ENCODE data around the gene PTPRR.

PTPRR gene

DNA sequence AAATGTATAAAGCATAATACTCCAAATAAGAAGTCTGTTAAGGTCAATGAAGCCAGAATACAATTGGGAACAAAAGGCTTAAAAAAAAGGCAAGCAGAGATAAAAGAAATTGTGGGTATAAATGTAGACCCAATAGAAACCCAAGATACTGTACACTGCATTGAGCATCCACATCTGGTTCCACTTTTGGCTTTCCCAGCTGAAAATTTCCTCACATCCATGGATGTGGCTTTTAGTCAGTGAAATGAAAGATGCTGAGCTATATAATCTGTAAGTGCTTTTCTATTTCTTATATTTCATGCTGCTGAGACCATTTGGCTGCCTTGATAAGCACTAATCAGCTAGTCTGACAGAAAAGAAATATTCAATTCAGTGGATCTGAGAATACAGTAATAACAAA lies 83.5 kb downstream of the PTPRR start:
- Mint-ChIP-seq H3K36me3 (ENCODE audit: low read depth) (no peaks in the 10 kb centered on the region), H3K27me3 (no peaks in the 10 kb centered on the region), H3K4me3 (no peak overlapping the region), H3K4me1 (ENCODE audit: low read depth) (no peaks in the 10 kb centered on the region), H3K9me3 (no peaks in the 10 kb centered on the region), H3K27ac (no peak overlapping the region)

DNA sequence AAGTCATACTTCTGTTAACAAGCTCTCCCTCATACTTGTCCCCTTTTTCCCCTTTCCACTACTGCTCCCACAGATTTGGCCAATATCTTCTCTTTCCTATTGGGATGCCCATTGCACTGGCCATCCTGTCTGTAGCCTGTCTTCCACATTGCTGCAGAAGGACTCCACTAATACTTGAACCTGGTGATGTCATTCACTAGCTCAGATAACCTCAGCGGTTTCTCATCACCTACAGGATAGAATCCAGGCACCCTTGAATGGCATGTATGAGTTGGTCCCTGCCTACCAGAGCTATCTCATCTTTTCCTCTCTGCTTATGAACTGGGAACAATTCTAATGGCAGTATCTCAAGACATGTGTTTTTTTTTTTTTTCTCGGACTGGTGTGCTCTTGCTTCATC lies 84.6 kb downstream of the PTPRR start:
- H3K27ac Mint-ChIP-seq, result no peak overlapping the region
- H3K4me1 Mint-ChIP-seq (ENCODE audit: low read depth), result no peaks in the 10 kb centered on the region
- no peaks in the 10 kb centered on the region for H3K27me3 Mint-ChIP-seq
- no peaks in the 10 kb centered on the region for H3K9me3 Mint-ChIP-seq
- no peak overlapping the region for H3K4me3 Mint-ChIP-seq
- no peaks in the 10 kb centered on the region for H3K36me3 Mint-ChIP-seq (ENCODE audit: low read depth)

DNA sequence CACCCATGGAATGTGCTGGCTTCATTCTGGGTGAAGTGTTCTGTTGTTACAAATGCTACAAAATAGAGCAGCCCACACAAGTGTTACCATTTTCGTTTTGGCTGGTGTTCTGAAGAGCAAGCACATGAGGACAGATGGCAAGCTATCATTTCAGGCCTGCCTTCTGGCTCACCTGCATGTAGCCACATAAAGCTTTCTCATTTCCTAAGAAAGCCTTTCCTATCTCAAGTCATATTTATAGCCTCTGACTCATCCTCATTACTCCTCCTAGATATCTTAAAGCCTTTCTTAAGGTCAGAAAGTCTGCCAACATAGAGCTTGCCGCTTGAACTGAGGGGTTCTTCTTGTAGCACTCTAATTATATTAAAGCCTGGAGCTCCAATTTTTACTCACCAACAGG lies 89.0 kb downstream of the PTPRR start:
- no peaks in the 10 kb centered on the region for H3K9me3 Mint-ChIP-seq
- no peaks in the 10 kb centered on the region for H3K36me3 Mint-ChIP-seq (ENCODE audit: low read depth)
- H3K27me3 Mint-ChIP-seq, result no peaks in the 10 kb centered on the region
- H3K27ac Mint-ChIP-seq, result no peak overlapping the region
- H3K4me1 Mint-ChIP-seq (ENCODE audit: low read depth), result no peaks in the 10 kb centered on the region
- H3K4me3 Mint-ChIP-seq, result no peak overlapping the region

DNA sequence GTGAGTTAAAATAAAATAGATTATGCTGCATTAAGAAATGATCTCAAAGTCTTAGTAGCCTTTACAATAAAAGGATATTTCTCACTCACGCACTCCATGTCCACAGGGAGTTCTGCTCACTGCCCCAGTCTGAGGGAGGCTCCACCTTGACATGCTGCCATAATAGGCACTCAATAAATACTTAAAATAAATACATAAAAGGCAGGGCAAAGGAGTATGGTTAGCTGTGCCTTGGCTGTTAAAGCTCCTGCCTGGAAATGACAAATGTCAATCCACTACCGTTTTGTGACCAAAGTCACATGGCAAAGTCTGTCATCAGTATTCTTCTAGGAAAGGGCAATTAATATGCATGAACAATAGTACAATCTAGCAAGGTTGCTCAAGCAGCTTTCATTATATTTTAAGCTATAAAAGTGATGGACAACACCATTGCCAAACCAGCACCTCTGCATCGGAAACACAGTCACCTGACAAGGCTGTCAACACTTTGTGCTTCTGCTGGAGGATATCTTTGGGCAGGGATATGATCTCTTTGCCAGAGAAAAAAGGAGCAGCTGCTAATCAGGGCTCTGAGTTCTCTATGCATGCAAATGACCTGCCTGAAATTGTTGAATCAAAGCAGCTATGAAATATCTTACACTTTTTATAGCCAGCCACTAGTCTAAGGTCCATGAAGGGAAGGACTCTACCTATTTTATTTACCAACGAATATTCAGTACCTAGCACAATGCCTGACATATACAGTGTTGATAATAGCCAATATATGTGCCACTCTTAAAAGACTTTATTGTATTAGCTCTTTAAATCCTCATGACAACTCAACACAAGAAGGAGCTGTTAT lies 90.1 kb downstream of the PTPRR start:
- no peaks in the 10 kb centered on the region for H3K4me1 Mint-ChIP-seq (ENCODE audit: low read depth)
- no peak overlapping the region for H3K4me3 Mint-ChIP-seq
- H3K36me3 Mint-ChIP-seq (ENCODE audit: low read depth), result no peaks in the 10 kb centered on the region
- no peak overlapping the region for H3K27ac Mint-ChIP-seq
- H3K9me3 Mint-ChIP-seq, result no peaks in the 10 kb centered on the region
- no peaks in the 10 kb centered on the region for H3K27me3 Mint-ChIP-seq

DNA sequence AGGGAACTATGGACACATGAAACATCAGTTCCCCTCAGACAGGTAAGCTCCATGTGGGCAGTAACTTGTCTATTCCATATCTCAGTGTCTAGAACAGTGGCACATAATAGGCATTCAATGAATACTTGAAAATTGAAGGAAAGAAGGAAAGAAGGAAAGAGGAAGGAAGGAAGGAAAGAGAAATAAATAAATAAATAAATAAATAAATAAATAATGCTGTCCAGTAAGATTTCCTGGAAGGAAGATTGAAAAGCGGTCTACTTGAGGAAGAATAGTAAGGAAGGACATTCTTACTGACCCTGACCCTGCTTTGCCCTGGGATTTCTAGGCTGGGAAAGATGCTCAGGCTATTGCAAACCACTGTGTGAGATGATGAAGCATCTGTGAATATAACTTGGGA lies 91.5 kb downstream of the PTPRR start:
- Mint-ChIP-seq H3K27me3 (no peaks in the 10 kb centered on the region), H3K9me3 (no peaks in the 10 kb centered on the region), H3K4me1 (ENCODE audit: low read depth) (no peaks in the 10 kb centered on the region), H3K4me3 (no peak overlapping the region), H3K27ac (no peak overlapping the region), H3K36me3 (ENCODE audit: low read depth) (no peaks in the 10 kb centered on the region)

DNA sequence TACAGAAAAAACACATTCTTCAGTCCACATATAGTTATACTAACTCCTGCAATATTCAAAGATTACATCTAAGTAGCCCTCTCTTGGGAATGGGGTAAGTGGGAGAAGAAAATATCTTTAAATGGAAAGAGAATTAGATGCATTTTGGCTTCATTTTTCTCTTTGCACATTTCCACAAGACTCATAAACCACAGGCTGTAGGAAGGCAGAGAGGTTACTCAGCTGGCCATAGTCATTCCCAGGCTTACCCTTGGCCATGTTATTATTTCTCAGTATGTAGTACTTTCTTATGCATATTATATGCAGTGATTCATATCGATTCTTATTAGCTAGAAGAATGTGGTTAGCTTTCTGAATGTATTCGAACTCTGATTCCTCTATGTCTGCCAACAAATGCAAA lies 92.2 kb downstream of the PTPRR start:
- H3K27ac Mint-ChIP-seq, result no peak overlapping the region
- H3K4me3 Mint-ChIP-seq, result no peak overlapping the region
- no peaks in the 10 kb centered on the region for H3K27me3 Mint-ChIP-seq
- no peaks in the 10 kb centered on the region for H3K36me3 Mint-ChIP-seq (ENCODE audit: low read depth)
- no peaks in the 10 kb centered on the region for H3K4me1 Mint-ChIP-seq (ENCODE audit: low read depth)
- no peaks in the 10 kb centered on the region for H3K9me3 Mint-ChIP-seq

DNA sequence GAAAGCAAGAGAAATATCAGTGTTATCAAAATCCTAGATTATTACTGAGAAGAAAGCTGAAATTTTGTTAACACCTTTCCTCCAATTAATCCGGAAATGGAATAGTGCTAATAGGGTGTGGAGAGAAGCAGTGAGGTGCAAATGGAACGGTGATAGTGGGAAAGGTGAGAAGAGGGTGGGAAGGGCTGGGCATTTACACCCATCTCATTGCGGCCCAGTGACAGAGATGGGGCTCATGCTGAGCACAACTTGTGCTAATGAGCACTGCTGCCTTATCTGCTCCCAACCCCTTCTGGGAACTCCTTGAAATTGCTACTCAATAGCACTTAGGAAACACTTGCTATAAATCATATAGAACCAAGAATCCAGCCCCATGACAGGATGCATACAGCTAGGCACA lies 94.4 kb downstream of the PTPRR start:
- Mint-ChIP-seq H3K36me3 (ENCODE audit: low read depth) (no peaks in the 10 kb centered on the region), H3K9me3 (no peaks in the 10 kb centered on the region), H3K4me3 (no peak overlapping the region), H3K27ac (no peak overlapping the region), H3K4me1 (ENCODE audit: low read depth) (no peaks in the 10 kb centered on the region), H3K27me3 (no peaks in the 10 kb centered on the region)

DNA sequence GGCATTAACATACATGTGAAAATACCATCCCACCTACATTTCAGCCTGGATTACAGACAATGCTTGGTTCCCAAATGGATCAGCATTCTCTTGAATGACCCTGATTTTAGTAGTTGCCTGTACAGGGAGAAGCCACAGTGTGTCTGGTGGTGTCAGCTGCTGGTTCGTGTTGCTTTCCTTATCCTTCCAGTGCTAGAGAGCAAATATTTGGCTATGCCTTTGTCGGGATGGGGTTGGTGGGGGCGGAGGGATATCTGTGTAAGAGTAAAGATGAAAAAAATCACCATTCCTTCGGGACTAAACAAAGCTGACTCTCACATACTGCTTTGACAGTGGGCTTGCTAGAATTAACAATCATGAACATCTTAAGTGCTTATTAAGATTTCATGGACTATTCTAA lies 96.0 kb downstream of the PTPRR start:
- Mint-ChIP-seq H3K27ac (no peak overlapping the region), H3K4me1 (ENCODE audit: low read depth) (no peaks in the 10 kb centered on the region), H3K4me3 (no peak overlapping the region), H3K9me3 (no peaks in the 10 kb centered on the region), H3K36me3 (ENCODE audit: low read depth) (no peaks in the 10 kb centered on the region), H3K27me3 (no peaks in the 10 kb centered on the region)

DNA sequence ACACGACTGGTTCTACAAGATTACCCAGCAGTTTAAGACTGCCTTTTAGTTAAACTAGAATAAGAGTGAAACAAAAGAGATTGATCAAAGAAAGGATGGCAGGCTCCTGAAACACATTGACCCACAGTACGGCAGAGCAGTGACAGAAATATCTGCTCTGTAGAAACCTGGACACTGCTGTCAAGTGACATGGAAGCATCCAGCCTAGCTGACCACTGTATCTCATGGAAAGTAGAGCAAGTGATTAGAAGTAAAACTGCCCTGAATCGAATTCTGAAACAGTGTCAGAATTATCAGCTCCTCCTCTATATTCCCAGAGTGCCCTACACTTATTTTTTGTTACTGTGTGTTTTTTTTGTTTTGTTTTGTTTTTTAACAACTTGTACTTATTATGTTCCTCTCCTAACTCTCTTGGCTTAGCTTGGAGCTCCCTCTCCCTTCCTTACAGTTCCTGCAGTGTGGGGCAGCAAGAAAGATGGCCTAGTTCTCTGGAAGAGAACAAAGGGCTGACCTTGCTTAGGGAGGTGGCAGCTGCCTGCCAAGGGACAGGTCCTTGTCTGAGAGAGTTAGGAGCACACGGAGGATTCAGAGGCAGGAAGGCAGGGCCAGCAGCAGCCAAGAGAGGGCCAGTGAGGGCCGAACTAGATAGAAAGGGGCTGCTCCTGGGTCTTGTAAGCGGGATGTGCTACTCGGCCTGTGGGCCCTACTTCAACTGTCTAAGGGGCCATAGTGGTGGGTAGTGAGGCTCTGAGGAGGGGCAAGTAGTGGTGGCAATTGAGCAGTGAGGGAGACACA lies 97.2 kb downstream of the PTPRR start:
- H3K27ac Mint-ChIP-seq, result no peak overlapping the region

DNA sequence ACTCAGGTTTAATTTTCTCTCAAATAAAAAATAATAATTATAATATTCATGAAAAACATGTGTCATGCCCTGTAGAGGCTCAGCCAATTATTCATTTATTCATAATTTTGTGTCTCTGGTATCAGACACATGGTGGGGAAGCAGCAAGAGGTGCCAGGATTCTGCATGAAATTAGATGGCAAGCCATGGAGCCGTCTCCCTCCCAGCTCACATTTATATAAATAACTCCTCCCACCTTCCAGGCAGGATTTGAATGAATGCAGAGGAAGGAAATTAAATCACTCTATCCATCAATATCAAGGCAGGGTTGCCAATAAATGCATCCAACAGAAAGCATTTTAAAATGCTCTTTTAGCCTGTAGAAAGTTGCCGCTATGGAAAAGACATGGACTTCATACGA lies 98.1 kb downstream of the PTPRR start:
- no peaks in the 10 kb centered on the region for H3K9me3 Mint-ChIP-seq
- no peak overlapping the region for H3K4me3 Mint-ChIP-seq
- no peaks in the 10 kb centered on the region for H3K27me3 Mint-ChIP-seq
- H3K27ac Mint-ChIP-seq, result no peak overlapping the region
- H3K36me3 Mint-ChIP-seq (ENCODE audit: low read depth), result no peaks in the 10 kb centered on the region
- H3K4me1 Mint-ChIP-seq (ENCODE audit: low read depth), result no peaks in the 10 kb centered on the region

More for the DNA sequence above, 97.2 kb downstream of the PTPRR start:
- no peak overlapping the region for H3K4me3 Mint-ChIP-seq
- H3K9me3 Mint-ChIP-seq, result no peaks in the 10 kb centered on the region
- no peaks in the 10 kb centered on the region for H3K4me1 Mint-ChIP-seq (ENCODE audit: low read depth)
- no peaks in the 10 kb centered on the region for H3K36me3 Mint-ChIP-seq (ENCODE audit: low read depth)
- no peaks in the 10 kb centered on the region for H3K27me3 Mint-ChIP-seq

DNA sequence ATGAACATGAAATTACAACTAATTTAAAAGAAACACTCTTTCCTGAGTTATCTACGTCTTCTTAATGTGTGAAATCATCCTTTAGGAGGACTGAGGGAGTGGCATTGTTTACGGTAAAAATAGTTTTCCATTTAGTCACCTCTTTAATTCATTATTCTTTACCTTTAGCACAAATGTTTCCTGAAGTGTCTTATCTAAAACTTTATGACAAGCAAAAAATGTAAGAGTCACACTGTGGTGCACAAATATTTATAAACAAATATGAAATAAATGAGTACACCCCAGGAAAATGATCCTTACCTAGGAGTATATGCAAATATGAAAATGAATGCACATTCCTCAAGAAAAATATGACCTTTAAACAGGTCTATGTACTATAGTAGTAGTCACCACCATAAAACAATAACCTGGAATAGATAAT lies 104.6 kb downstream of the PTPRR start:
- Mint-ChIP-seq H3K27me3 (peaks cover 5% of the 10 kb centered on the region), H3K27ac (no peak overlapping the region), H3K4me1 (ENCODE audit: low read depth) (no peaks in the 10 kb centered on the region), H3K36me3 (ENCODE audit: low read depth) (no peaks in the 10 kb centered on the region), H3K4me3 (no peak overlapping the region), H3K9me3 (peaks cover 11% of the 10 kb centered on the region)

DNA sequence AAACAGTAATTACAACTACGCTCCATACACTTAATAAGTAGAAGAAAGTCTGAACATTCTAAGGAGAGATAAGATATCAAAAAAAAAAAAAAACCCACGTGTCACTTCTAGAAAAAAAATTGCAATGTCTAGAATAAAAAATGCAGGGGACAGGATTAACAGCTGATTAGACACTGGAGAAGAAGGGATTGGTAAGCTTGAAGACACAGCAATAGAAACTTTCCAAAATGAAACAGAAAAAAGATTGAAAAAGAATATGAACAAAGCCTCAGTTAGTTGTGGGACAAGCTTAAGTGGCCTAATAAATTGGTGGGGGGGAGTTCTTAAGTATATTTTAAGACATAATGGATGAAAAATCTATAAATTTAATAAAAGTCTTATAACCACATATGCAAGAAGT lies 105.5 kb downstream of the PTPRR start:
- no peaks in the 10 kb centered on the region for H3K4me1 Mint-ChIP-seq (ENCODE audit: low read depth)
- peaks cover 5% of the 10 kb centered on the region for H3K27me3 Mint-ChIP-seq
- no peak overlapping the region for H3K4me3 Mint-ChIP-seq
- H3K27ac Mint-ChIP-seq, result no peak overlapping the region
- H3K9me3 Mint-ChIP-seq, result peaks cover 11% of the 10 kb centered on the region
- H3K36me3 Mint-ChIP-seq (ENCODE audit: low read depth), result no peaks in the 10 kb centered on the region

DNA sequence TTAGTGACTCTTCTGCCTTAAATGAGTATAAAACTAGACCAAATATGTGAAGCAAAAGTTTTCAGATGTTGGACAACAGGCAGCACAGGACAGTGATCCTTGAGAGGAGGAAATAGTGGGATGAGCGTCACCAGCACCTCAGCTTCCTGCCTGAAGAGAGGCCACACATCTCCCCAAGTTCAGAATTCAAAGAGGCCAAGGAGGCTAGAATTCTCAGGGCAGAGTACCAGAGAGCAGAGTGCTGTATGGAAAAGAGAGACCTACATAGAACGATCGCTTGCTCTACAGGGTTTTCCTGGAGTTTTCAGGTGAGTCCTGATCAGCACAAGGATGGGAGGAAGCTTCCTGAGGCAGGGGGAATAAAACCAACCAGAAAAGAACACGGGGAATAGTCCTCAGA lies 107.0 kb downstream of the PTPRR start:
- Mint-ChIP-seq H3K36me3 (ENCODE audit: low read depth) (no peaks in the 10 kb centered on the region), H3K27me3 (peaks cover 5% of the 10 kb centered on the region), H3K4me3 (no peak overlapping the region), H3K9me3 (peaks cover 14% of the 10 kb centered on the region), H3K4me1 (ENCODE audit: low read depth) (no peaks in the 10 kb centered on the region), H3K27ac (no peak overlapping the region)

DNA sequence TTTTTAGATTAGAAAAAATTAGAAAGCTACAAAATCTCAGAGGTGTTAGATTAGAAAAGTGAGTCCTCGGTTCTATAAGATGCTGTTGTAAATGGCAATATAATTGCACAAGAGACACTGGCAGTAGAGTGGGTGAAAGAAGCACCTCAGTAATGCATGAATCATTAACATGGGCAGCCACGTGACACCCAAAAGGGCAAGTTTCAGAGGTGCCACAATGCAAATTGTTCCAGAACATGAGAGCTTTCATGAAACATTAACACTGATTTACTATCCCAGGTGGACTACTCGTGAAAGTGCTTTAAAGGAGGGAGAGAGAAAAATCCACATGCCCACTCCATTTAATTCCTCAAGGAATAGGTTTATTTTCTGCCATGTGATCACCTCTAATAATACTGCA lies 108.4 kb downstream of the PTPRR start:
- Mint-ChIP-seq H3K27ac (no peak overlapping the region), H3K4me3 (no peak overlapping the region), H3K27me3 (peaks cover 5% of the 10 kb centered on the region), H3K36me3 (ENCODE audit: low read depth) (no peaks in the 10 kb centered on the region), H3K9me3 (peaks cover 18% of the 10 kb centered on the region), H3K4me1 (ENCODE audit: low read depth) (no peaks in the 10 kb centered on the region)

DNA sequence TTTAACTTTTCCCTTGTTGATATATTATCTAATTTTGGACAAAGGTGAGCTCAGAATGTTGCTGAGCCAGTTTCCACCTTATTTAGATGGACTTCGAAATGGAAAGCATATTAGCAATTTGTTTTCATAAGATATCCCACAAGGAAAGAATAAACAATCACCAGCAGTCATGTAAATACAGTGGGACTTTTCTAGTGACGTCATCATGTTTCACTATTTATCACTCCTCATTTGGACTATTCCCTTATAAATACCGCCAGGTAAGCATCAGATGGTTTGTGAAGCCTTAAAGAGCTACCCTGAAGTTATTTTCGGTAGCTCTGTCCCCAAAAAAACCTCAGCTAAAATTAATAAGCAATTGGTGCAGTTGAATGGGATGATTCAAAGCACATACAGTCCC lies 110.7 kb downstream of the PTPRR start:
- H3K4me3 Mint-ChIP-seq, result no peak overlapping the region
- no peaks in the 10 kb centered on the region for H3K4me1 Mint-ChIP-seq (ENCODE audit: low read depth)
- H3K36me3 Mint-ChIP-seq (ENCODE audit: low read depth), result no peaks in the 10 kb centered on the region
- H3K27ac Mint-ChIP-seq, result no peak overlapping the region
- peaks cover 5% of the 10 kb centered on the region for H3K27me3 Mint-ChIP-seq
- H3K9me3 Mint-ChIP-seq, result peaks cover 13% of the 10 kb centered on the region
